GM21447 (cell line): Measurements from ENCODE around the gene CD200R1L.

Experiments used
- ATAC-seq: cut with Tn5 transposase; IDR thresholded peaks from one replicate; pipeline ENCODE4 v1.9.1; 2021; ENCODE audit not compliant: unreplicated experiment

The CD200R1L gene

GRCh38 chr3:112822064-112823055 is 24.3 kb downstream of the CD200R1L start:
- no peak for ATAC-seq

GRCh38 chr3:112818289-112818688 is 28.4 kb downstream of the CD200R1L start:
- no peak for ATAC-seq

DNA sequence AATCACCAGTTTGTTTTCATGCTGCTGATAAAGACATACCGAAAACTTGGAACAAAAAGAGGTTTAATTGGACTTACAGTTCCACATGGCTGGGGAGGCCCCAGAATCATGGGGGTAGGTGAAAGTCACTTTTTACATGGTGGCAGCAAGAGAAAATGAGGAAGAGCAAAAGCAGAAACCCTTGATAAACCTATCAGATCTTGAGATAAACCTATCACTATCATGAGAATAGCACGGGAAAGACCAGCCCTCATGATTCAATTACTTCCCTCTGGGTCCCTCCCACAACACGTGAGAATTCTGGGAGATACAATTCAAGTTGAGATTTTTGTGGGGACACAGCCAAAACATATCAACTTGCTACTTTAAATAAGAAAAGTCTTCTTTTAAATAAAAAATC is 28.9 kb downstream of the CD200R1L start:
- ATAC-seq: no peak

DNA sequence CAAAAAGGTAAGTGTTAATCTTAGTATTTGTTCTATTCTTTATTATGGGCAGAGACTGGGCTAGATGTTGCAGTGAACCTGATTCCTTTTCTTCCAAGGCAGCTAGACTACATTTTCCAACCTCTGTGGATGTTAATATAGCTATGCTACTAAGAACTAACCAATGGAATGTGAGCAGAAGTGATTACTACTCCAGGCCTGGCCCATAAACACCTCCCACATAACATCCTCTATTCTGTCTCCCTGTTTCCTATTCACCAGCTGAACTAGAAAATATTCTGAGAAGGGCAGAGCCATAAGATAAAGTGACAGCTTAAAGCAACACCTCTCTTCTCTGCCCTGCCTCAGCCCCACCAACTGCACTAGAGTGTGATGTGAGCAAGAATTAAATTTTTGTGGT is 29.4 kb downstream of the CD200R1L start:
- no peak for ATAC-seq

GRCh38 chr3:112815981-112816380 is 30.7 kb downstream of the CD200R1L start:
- no peak for ATAC-seq

DNA sequence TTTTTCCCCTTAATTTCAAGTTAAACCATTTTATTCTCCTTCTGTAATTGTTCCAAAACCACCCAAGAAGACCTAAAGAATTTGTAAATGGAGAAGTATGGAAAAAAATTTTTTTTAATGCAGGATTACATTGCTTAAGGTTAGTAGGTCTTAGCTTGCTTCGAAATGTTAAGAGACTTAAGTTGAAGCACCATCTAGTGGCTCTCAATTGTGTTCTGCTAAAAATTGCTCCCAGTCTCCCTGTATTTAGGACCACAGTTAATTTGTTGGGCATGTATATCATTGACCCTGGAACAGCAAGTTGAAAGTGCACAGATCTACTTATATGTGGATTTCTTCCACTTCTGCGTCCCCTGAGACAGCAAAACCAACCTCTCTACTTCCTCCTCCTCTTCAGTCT is 32.4 kb downstream of the CD200R1L start:
- ATAC-seq: no peak

- ATAC-seq: peak; percentile 68
Measured at GRCh38 chr3:112813723-112814171, 32.9 kb downstream of the CD200R1L start.

- no peak for ATAC-seq
Measured at GRCh38 chr3:112813016-112813415, 33.6 kb downstream of the CD200R1L start.

DNA sequence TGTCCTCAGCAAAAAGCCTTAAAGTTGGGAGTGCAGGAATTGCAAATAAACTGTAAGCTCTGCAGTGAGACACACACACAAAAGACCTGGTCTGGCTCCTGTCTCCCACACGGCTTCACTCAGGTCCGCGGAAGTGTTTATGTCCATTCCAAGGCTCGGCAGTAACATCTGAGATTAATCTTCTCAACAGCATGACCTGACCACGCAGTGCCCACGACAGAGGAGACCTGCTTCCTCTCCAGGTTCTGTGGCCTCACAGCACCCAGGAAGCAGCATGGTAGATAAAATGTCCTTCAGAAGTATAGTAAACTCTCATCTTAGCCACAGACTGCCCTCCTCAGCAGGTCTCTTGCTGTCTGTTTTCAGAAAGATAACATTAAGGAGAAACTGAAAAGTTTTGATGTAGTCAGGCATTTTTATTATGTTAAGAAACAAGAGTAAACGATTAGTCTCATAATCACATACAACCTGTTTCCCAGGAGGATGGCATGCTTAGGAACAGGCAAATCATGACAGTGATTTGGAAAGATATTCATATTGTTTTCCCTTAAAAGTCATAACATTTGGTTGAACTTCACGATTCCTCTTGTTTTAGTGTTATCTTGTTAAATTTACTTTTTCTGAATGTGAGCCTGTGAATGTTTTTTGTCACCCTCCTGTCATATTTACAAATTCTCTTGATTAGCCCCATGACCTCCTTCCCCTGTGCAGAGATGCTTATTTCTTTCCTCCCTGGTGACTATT is 34.6 kb downstream of the CD200R1L start:
- no peak for ATAC-seq

GRCh38 chr3:112811131-112811884 is 35.4 kb downstream of the CD200R1L start:
- no peak for ATAC-seq

- ATAC-seq: no peak
Measured at GRCh38 chr3:112810561-112810960, 36.1 kb downstream of the CD200R1L start.

DNA sequence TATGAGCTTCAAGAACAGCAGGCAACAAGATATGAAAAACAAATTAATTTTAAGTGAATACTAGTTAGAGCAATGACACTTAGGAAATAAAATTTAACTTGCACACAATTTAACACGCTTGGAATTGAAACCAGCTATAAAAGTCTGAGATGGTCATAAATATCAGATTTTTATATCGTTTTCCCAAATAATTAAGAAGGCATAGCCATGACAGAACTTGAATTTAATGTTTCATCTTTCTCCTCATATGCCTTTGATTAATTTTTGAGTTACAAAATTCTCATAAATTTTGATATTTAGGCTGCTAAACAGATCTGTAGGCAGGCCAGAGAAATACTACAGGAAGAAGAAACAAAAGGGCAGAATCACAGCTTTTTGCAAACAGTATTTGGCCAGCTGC is 38.5 kb downstream of the CD200R1L start:
- ATAC-seq: no peak

- no peak for ATAC-seq
Measured at GRCh38 chr3:112807685-112808084, 39.0 kb downstream of the CD200R1L start.

DNA sequence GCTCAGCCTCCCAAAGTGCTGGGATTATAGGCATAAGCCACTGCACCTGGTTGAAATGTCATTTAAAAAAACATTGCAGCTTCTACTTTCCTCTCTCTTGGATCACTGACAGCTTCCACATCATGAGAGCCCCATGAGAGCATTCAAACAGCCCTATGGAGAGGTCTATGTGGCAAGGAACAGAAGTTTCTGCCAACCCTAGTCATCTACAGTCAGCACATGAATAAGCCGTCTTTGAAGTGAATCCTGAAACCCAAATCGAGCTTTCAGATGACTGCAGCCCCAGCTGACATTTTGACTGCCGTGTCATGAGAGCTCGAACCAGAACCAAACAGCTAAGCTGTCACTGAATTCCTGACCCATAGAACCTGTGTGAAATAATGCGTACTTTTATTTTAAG is 39.8 kb downstream of the CD200R1L start:
- ATAC-seq: no peak

DNA sequence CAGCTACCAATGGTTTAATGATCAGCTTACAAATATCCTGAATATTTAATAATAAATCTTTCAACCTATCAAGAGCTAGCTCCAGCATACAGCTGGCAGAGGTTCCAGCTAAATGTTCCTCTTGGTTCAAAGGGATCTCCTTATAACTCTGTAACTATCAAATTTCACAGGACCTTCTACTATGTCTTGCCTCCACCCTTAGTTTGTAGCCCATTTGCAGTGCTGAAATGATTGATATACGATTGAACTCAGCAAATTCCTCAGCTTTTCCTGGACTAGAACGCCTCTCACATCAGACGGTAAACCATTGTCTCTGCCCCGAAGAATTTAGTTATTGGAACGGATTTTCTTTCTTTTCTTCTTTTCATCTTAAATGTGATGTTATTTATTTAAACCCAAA is 41.5 kb downstream of the CD200R1L start:
- no peak for ATAC-seq

DNA sequence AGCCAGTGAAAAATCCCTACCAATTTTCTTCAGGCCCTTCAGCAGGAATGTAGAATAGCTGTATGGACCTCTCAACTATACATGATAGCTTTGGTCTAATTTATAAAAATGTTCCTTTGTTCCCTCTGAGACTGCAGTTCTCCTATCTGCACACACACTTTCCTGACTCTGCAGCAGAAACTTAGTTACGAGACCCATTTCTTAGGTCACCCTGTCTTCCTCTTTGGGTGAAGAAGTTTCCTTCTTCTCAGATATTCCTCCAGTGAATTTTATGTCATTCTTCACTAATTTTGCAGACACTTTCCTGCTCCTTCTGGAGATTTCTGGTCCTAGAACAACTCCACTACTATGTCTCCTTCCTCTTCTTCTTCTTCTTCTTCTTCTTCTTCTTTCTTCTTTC is 42.6 kb downstream of the CD200R1L start:
- ATAC-seq: no peak

- no peak for ATAC-seq
Measured at GRCh38 chr3:112803467-112803866, 43.2 kb downstream of the CD200R1L start.

GRCh38 chr3:112802338-112802737 is 44.3 kb downstream of the CD200R1L start:
- no peak for ATAC-seq

DNA sequence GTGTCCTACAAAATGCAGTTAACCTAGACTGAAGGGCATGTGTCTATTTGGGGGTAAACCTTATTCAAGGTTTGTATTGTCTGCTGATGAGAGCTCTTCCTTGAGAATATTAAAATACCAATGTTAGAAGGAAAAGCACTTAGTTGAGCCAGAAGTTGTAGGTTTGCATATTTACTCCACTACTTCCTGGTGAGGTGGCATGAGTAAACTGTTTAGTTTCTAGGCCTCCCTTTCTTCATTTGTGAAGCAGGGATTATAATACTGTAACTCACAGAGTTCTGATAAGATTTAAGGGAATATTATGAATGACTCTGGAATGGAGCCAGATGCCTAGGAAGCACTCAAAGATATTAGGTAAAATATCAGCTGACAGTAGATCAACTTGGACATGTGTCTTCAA is 46.7 kb downstream of the CD200R1L start:
- no peak for ATAC-seq

- ATAC-seq: no peak
Measured at GRCh38 chr3:112794622-112795172, 52.0 kb downstream of the CD200R1L start.
